HG02981 (cell line): Measurements from ENCODE around the gene PTCH2.

ENCODE experiments used
- ATAC-seq: cut with Tn5 transposase; IDR thresholded peaks from one replicate; pipeline ENCODE4 v1.9.1; 2021; ENCODE audit warnings: mild to moderate bottlenecking, moderate library complexity; ENCODE audit not compliant: unreplicated experiment

PTCH2 gene, protein sequence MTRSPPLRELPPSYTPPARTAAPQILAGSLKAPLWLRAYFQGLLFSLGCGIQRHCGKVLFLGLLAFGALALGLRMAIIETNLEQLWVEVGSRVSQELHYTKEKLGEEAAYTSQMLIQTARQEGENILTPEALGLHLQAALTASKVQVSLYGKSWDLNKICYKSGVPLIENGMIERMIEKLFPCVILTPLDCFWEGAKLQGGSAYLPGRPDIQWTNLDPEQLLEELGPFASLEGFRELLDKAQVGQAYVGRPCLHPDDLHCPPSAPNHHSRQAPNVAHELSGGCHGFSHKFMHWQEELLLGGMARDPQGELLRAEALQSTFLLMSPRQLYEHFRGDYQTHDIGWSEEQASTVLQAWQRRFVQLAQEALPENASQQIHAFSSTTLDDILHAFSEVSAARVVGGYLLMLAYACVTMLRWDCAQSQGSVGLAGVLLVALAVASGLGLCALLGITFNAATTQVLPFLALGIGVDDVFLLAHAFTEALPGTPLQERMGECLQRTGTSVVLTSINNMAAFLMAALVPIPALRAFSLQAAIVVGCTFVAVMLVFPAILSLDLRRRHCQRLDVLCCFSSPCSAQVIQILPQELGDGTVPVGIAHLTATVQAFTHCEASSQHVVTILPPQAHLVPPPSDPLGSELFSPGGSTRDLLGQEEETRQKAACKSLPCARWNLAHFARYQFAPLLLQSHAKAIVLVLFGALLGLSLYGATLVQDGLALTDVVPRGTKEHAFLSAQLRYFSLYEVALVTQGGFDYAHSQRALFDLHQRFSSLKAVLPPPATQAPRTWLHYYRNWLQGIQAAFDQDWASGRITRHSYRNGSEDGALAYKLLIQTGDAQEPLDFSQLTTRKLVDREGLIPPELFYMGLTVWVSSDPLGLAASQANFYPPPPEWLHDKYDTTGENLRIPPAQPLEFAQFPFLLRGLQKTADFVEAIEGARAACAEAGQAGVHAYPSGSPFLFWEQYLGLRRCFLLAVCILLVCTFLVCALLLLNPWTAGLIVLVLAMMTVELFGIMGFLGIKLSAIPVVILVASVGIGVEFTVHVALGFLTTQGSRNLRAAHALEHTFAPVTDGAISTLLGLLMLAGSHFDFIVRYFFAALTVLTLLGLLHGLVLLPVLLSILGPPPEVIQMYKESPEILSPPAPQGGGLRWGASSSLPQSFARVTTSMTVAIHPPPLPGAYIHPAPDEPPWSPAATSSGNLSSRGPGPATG

GRCh38 chr1:44842862-44843655, at the start of gene PTCH2:
Gene PTCH2, minus strand, starts transcription at chr1:44843253. Its CDS starts 321 bp downstream, at chr1:44842932.
- ATAC-seq = no peak

DNA sequence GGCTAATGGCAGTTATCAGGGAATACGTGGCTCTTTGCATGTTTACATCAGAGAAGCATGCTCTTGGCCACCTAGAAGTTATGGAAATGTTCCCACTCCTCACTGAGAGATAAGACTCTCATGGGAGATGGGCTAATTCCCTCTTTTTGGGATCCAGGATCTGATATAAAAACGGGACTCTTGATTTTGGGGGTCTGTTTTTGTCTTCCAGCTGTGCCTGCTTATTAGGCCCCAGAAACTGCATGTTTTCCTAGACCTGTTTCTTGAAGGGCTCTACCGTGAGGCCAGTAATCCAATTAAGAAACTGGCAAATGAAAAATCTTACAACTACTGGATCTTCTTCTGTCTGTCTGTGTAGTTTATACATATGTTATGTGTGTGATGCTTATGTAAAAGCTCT, 47.0 kb upstream of the PTCH2 start:
- no peak for ATAC-seq

DNA sequence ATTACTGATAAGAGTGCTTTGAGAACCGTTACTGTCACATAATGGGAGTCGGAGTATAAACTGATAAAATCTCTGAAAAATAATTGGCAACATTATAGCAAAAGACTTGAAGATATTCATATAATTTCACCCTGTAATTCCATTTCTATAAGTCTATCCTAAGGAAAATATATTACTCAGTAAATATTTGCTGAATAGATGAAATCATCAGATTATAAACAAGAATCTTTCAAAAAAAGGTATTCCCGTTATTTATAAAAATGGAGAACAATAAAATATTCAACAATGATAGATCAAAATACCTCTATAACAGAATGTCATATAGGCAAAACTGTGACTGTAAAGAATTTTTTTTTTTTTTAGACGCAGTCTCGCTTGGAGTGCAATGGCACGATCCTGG, 42.4 kb upstream of the PTCH2 start:
- no peak for ATAC-seq

DNA sequence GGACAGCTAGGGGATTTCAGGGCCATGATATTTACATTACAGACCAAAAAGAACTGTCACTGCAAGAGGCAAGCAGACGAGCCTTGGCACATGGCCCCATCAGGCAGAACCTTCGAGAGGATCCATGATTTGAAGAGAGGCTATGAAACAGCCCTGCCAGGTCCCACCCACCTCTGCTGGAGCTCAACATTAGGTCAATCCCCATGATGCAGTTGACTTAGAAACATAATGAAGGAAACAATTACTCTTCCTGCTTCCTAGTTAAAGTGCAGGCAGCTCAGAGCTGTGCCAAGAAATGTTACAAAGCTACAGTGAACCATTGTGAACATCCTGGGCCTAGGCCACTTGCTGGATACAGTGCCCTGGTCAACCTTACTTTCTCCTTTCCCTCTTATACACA, 41.7 kb upstream of the PTCH2 start:
- no peak for ATAC-seq

- ATAC-seq = no peak
Measured at GRCh38 chr1:44881011-44881632, 38.1 kb upstream of the PTCH2 start.

DNA sequence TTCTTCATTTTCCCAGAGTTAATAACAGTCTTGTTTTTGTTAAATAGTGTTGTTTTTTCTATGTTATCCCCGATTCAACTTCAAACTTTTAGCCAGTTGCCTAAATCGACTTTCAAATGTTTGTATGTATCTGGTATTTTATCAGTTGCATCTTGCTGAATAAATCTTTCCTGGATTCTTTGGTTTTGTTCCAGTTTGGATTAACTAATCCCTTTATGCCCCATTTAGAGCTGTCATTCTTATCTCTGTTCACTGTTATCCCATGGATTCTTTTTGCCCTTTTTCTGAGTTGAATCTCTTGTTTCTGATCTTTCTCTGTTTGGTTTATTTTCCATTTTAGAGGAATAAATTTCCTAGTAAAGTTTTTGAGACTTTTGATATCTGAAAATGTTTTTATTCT, 31.1 kb upstream of the PTCH2 start:
- ATAC-seq = no peak

DNA sequence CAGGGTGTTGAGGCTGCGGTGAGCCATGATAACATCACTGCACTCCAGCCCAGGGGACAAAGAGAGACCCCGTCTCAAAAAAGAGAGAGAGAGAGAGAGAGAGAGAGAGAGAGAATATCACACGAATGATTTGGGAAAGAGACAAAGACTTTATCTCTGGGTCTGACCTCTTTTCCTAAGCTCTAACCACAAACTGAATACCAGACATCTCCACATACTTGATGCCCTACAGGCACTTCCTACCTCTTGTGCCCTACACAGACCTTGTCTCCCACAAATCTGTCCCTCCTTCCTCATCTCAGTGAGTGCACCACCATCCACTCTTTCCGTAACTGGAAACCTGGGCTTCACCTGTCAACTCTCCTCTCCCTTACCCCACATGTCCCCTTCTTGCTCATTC, 27.0 kb upstream of the PTCH2 start:
- ATAC-seq = no peak

DNA sequence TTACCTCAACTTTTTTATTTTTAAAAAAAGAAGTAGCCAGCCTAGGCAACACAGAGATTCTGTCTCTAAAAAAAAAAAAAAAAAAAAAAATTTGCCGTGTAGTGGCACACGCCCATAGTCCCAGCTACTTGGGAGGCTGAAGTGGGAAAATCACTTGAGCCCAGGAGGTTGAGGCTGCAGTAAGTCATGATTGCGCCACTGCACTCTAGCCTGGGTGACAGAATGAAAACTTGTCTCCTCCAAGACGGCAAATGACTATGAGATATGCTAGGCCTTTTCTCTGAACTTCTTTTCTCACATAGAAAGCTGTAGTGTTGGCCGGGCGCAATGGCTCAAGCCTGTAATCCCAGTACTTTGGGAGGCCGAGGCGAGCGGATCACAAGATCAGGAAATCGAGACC, 24.7 kb upstream of the PTCH2 start:
- ATAC-seq = no peak

DNA sequence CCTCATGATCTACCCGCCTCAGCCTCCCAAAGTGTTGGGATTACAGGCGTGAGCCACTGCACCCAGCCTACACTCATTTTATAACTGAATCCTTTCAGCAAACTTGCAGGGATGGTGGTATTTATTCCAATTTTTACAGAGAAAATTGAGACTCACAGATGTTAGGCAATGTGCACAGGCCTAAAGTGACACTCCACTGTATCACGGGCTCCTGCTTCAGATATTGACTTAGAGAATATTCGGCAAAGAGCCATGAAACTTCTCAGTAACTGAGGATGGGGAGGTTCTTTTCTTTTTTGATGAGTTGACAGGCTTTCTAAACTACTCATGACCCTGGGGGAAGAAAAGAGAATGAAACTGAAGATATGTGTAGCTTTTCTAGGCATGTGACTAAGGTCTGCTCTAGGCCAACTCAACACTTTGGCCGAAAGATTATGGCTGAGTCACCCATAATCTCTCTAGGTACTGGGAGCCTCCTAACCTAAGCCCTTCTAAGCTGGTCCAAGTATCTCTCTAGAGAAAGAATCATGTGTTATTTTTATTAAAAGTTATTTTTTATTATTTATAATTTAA, 19.9 kb upstream of the PTCH2 start:
- no peak for ATAC-seq

- ATAC-seq = no peak
Measured at GRCh38 chr1:44860891-44861425, 17.9 kb upstream of the PTCH2 start.

- no peak for ATAC-seq
Measured at GRCh38 chr1:44860331-44860730, 17.3 kb upstream of the PTCH2 start.

DNA sequence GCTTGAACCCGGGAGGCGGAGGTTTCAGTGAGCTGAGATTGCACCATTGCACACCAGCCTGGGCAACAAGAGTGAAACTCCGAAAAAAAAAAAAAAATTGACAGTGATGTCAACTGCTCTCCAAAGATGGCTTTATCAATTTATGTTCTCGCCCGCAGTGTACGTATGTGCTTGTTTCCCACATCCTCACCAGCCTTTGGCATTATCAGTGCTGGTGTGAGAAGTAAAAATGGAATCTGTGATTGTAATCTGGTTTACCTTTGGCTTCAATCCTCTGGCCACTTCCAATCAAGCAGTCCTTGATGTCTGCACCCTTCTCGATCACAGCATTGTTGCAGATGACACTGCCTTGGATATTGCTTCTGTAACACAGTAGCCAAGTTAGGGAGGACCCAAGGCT, 14.4 kb upstream of the PTCH2 start:
- no peak for ATAC-seq

GRCh38 chr1:44855742-44856141, 12.7 kb upstream of the PTCH2 start:
- no peak for ATAC-seq

DNA sequence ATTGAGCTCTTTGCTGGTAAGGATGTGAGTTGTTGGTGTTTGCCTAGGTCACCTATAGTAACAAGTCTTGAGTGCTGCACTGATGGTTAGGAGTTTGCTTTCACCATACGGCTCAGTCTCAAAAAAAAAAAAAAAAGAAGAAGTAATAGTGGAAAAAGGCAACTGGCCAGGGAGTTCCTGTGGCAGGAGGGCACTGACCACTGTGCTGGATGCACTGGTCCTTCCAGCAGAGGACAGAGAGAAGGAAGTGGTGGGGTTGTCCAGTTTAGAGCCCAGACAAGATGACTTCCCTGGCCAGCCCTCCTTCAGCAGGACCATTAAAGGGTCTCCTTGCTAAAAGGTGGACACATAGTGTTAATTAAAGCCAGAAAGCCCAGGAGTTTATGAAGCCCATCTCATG, 11.9 kb upstream of the PTCH2 start:
- ATAC-seq = no peak

DNA sequence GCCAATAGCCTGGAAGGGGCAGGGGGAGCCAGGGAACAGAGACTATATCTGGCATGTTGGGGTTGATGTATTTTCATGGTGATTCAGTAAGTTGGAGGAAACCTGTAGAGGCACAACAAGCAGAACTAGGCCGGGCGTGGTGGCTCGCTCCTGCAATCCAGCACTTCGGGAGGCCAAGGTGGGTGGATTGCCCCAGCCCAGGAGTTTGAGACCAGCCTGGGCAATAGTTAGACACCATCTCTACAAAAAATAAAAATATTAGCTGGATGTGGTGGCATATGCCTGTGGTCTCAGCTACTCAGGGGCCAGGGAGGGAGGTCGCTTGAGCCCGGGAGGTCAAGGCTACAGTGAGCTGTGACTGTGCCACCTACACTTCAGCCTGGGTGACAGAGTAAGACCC, 10.1 kb upstream of the PTCH2 start:
- no peak for ATAC-seq

DNA sequence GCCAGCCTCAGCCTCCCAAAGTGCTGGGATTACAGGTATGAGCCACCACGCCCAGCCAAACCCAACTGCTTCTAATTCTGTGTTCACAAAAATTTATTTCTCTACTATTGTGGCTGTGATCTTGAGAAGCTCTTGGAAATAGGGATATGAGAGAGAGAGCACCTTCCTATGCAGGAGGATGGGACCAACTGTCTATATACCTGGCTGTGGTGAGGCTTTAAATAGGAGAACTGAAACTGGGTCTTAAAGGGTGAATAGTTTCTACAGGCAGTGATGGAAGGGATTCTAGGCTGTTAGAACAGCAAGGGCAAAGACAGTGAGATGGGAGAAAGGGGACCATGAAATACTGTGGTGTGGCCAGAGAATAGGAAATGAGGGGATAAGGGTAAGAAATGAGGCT, 8.3 kb upstream of the PTCH2 start:
- ATAC-seq = no peak

DNA sequence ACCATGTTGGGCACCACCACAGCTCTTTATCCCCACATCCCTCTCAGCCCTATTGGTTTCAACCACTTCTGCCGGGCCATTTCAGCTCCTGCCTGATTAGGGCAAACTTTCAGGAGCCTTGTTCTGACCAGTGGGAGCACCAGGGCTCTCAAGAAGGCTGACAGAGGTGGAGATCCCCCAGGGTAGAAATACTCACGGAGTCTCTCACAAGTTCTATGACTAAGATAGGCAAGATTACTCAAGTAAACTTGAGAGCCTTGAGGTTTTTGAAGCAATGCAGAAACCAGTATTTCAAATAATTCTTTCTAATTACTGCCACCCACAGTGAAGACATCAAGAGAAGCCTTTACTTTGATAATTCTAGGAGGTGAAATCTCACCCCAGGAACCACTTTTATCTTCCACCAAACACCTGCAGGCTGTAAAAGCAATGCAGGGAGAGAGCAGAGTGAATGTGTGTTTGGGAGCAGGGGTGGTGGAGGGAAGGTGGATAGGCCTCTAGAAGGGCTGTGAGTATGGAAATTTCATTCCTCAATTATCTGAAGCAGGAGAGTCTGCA, 6.6 kb upstream of the PTCH2 start:
- no peak for ATAC-seq

GRCh38 chr1:44848456-44849181, 5.6 kb upstream of the PTCH2 start:
- ATAC-seq = no peak

- no peak for ATAC-seq
Measured at GRCh38 chr1:44847845-44848244, 4.8 kb upstream of the PTCH2 start.
